Keratinocyte (primary cell): ENCODE measurements around the gene BAHCC1. TPM values are rescaled to one million over a fixed set of nuclear protein-coding genes. Genes with fewer than 3 reads are reported as not detected.
A peak's percentile ranks its signal among the peaks of the same experiment; 100 is the strongest.

ENCODE experiments used
- DNase-seq: peaks from one replicate; pipeline ENCODE4 v3.0.0-alpha.2; 2011; ENCODE audit warnings: low read depth, missing footprints, low spot score
- FAIRE-seq: peaks from 2 replicates; lab custom pipeline; 2011; peaks lifted over from hg19 to GRCh38; lab: Jason Lieb, UNC
- H2AFZ ChIP-seq: 2 replicates; pipeline ENCODE4 v1.6.0; 2012; ENCODE audit warnings: low read length, control low read depth, inconsistent platforms; ENCODE audit not compliant: control insufficient read depth
- H3K27ac ChIP-seq: 2 replicates; pipeline ENCODE4 v1.5.1; 2011; ENCODE audit warnings: low read length; ENCODE audit not compliant: control insufficient read depth, insufficient read depth
- H3K27me3 ChIP-seq: 3 replicates; pipeline ENCODE4 v1.6.0; 2011; ENCODE audit warnings: low read length; ENCODE audit not compliant: control insufficient read depth, insufficient read depth; ENCODE audit errors: extremely low read depth
- H3K36me3 ChIP-seq, 2 experiments: 2 replicates in 1 of 2; 3 replicates in 1 of 2; pipeline ENCODE4 v1.5.1; 2011; ENCODE audit warnings: low read length in 2 of 2, mild to moderate bottlenecking in 1 of 2; ENCODE audit not compliant: control insufficient read depth in 2 of 2, insufficient read depth in 2 of 2; ENCODE audit errors: extremely low read depth in 1 of 2
- H3K4me1 ChIP-seq: 3 replicates; pipeline ENCODE4 v1.5.1; 2011; ENCODE audit warnings: low read length; ENCODE audit not compliant: control insufficient read depth, insufficient read depth; ENCODE audit errors: extremely low read depth
- H3K4me2 ChIP-seq: 3 replicates; pipeline ENCODE4 v1.6.0; 2011; ENCODE audit warnings: low read depth, low read length; ENCODE audit not compliant: control insufficient read depth, insufficient read depth; ENCODE audit errors: extremely low read depth
- H3K4me3 ChIP-seq, 3 experiments: fragments of 200-600 bp in 1 of 3; sonication (generic) in 1 of 3; 2 replicates in 2 of 3; 3 replicates in 1 of 3; pipeline ENCODE4 v1.5.1; 2011 to 2016; ENCODE audit warnings: low read length in 3 of 3, mild to moderate bottlenecking in 3 of 3, control low read depth in 2 of 3, inconsistent platforms in 1 of 3, low read depth in 1 of 3, mixed read lengths in 1 of 3, mixed run types in 1 of 3, moderate library complexity in 1 of 3; ENCODE audit not compliant: control insufficient read depth in 2 of 3, insufficient read depth in 2 of 3; ENCODE audit errors: extremely low read depth in 1 of 3
- H3K79me2 ChIP-seq: 2 replicates; pipeline ENCODE4 v1.6.0; 2012; ENCODE audit warnings: low read length; ENCODE audit not compliant: control insufficient read depth, insufficient read depth
- H3K9ac ChIP-seq: 3 replicates; pipeline ENCODE4 v1.6.0; 2011; ENCODE audit warnings: low read length; ENCODE audit not compliant: control insufficient read depth, insufficient read depth; ENCODE audit errors: extremely low read depth
- H3K9me1 ChIP-seq: 3 replicates; pipeline ENCODE4 v1.6.0; 2011; ENCODE audit warnings: low read length; ENCODE audit not compliant: control insufficient read depth, insufficient read depth; ENCODE audit errors: extremely low read depth
- H3K9me3 ChIP-seq: 2 replicates; pipeline ENCODE4 v1.5.1; 2012; ENCODE audit warnings: low read depth, low read length; ENCODE audit not compliant: control insufficient read depth
- H4K20me1 ChIP-seq: 3 replicates; pipeline ENCODE4 v1.6.0; 2011; ENCODE audit warnings: low read length; ENCODE audit not compliant: control insufficient read depth, insufficient read depth; ENCODE audit errors: extremely low read depth
- EZH2 ChIP-seq: IDR thresholded peaks from one replicate; pipeline ENCODE4 v1.6.1; 2012; ENCODE audit warnings: inconsistent platforms, mild to moderate bottlenecking, low read length, moderate library complexity
- dilution Hi-C: fragments of 300-500 bp; cut with MboI; formaldehyde crosslinking; loops from one replicate; pipeline ENCODE4 v1.7.0; 2020; ENCODE audit warnings: low sequenced_read_pairs; ENCODE audit not compliant: extremely low pct_ligation_motif_present
- polyA plus RNA-seq, 5 experiments: library from polyadenylated mRNA; depleted of rRNA in 3 of 5; stranded (reverse) in 3 of 5; stranded (forward) in 1 of 5; unstranded in 1 of 5; fragments of >200 nt; gene quantifications; 1 replicate in 1 of 5; 2 replicates in 3 of 5; 3 replicates in 1 of 5; pipeline versions ENCODE4 v1.2.1 to v1.2.3, GENCODE V29; 2011 to 2012; ENCODE audit warnings: missing spikeins in 2 of 5, low read depth in 1 of 5, low replicate concordance in 1 of 5
- TF ChIP-seq, protein P1 (sequence below), 3 experiments: IDR thresholded peaks in 1 of 3; conservative IDR thresholded peaks in 1 of 3; optimal IDR thresholded peaks in 1 of 3; 2 replicates in 2 of 3; 3 replicates in 1 of 3; pipeline versions ENCODE3 to v1.5.1; 2011; ENCODE audit warnings: low read length in 3 of 3, mild to moderate bottlenecking in 3 of 3, moderate library complexity in 2 of 3, control low read depth in 1 of 3, inconsistent platforms in 1 of 3; ENCODE audit not compliant: insufficient read depth in 2 of 3; ENCODE audit errors: extremely low read depth in 1 of 3

Gene BAHCC1
- polyA plus RNA-seq, 1 donor (not counting 4 experiments of a cell fraction or from before 2014, with no cell fraction given): 0.52 TPM

DNA sequence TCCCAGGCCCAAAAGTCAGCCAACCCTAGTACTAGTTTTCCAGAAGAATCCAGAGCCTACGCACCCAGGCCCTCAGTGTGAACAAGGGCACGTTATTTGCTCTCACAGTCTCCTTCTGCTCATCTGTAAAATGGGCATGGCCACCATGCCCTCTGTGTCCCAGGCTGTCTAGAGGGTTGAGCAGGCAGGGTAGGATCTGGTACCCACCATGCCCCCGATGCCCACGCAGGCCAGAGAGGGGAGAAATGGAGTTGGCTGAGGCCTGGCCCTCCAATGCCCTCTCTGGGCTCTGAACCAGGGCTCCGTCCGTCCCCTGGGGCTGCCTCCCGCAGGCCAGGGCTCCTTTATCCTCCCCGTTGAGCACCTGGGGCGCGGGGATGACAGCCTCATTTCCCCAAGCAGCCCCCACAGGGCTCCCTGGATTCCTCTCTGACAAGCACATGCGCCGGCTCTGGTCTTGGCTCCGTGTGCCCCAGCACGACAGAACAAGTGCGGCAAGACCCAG, 9.1 kb upstream of the BAHCC1 start:
- Histone ChIP-seq H4K20me1 (no peaks in the 10 kb centered on the region), H2AFZ (no peak overlapping the region), H3K36me3 (no peaks in the 10 kb centered on the region), H3K4me1 (no peaks in the 10 kb centered on the region), H3K9me3 (no peaks in the 10 kb centered on the region), H3K27me3 (peaks cover 7% of the 10 kb centered on the region), H3K4me2 (peak overlapping the region; percentile 79), H3K9ac (no peak overlapping the region), H3K27ac (no peak overlapping the region), H3K9me1 (no peaks in the 10 kb centered on the region), H3K4me3 (peak overlapping the region in 2 of 3 experiments; percentile 57 to 78), H3K79me2 (no peaks in the 10 kb centered on the region)
- dilution Hi-C loops: no loop called here
- DNase-seq: no peak
- no peak for FAIRE-seq
- TF ChIP-seq, protein P1, sequence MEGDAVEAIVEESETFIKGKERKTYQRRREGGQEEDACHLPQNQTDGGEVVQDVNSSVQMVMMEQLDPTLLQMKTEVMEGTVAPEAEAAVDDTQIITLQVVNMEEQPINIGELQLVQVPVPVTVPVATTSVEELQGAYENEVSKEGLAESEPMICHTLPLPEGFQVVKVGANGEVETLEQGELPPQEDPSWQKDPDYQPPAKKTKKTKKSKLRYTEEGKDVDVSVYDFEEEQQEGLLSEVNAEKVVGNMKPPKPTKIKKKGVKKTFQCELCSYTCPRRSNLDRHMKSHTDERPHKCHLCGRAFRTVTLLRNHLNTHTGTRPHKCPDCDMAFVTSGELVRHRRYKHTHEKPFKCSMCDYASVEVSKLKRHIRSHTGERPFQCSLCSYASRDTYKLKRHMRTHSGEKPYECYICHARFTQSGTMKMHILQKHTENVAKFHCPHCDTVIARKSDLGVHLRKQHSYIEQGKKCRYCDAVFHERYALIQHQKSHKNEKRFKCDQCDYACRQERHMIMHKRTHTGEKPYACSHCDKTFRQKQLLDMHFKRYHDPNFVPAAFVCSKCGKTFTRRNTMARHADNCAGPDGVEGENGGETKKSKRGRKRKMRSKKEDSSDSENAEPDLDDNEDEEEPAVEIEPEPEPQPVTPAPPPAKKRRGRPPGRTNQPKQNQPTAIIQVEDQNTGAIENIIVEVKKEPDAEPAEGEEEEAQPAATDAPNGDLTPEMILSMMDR (optimal IDR thresholded peaks at IDR 0.05 in 1 of 3, IDR thresholded peaks at IDR 0.05 in 1 of 3, conservative IDR thresholded peaks at IDR 0.05 in 1 of 3; ENCODE audit: extremely low read depth in 1 of 3, insufficient read depth in 2 of 3, low read length in 3 of 3): no peak

DNA sequence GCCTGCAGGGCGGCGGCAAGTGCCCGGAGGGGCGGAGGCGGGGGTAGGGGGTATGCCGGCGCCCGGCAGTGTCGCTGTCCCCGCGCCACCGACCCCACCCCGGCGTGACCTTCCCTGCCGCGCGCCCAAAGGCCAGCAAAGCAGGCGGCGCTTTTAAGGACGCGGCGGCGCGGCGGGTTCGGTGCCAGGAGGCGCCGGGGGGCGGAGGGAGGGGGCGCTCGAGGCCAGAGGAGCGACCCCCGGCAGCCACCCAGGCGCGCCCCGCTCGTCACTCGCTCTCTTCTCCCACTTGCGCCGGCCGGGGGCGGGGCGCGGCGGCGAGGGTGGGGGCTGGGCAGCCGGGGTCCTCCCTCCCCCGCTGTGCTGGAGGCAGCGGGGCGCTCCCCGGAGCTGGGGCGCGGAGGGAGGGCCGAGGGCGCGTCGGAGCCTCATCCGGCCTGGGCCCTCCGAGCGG, 8.6 kb upstream of the BAHCC1 start:
- DNase-seq: no peak
- peaks cover 7% of the 10 kb centered on the region for H3K27me3 ChIP-seq
- H2AFZ ChIP-seq: peak overlapping the region; percentile 29
- no peaks in the 10 kb centered on the region for H3K9me1 ChIP-seq
- no peaks in the 10 kb centered on the region for H3K9me3 ChIP-seq
- TF ChIP-seq, protein P1 (optimal IDR thresholded peaks at IDR 0.05 in 1 of 3, IDR thresholded peaks at IDR 0.05 in 1 of 3, conservative IDR thresholded peaks at IDR 0.05 in 1 of 3; ENCODE audit: extremely low read depth in 1 of 3, insufficient read depth in 2 of 3, low read length in 3 of 3): no peak
- no peak for TF ChIP-seq EZH2
- H3K36me3 ChIP-seq: no peaks in the 10 kb centered on the region
- no peaks in the 10 kb centered on the region for H4K20me1 ChIP-seq
- no peak for FAIRE-seq
- dilution Hi-C loops: no loop called here
- peak overlapping the region; percentile 67 for H3K9ac ChIP-seq
- H3K79me2 ChIP-seq: no peaks in the 10 kb centered on the region
- H3K4me2 ChIP-seq: peak overlapping the region; percentile 79
- H3K27ac ChIP-seq: no peak overlapping the region
- H3K4me1 ChIP-seq: peaks cover 4% of the 10 kb centered on the region
- H3K4me3 ChIP-seq: peak overlapping the region; percentile 57 to 78 (median 62)
